GM12865 (cell line): Measurements from ENCODE around the gene KRTAP10-4.
"Not testable (repeated sequence)": the region's sequence is repeated elsewhere in the genome, so short reads cannot be mapped to it uniquely, and the experiment has no call there.

Experiments used
- DNase-seq: peaks from one replicate; pipeline ENCODE4 v3.0.0; 2010; ENCODE audit warnings: low read depth
- H3K4me3 ChIP-seq: 2 replicates; pipeline ENCODE4 v1.5.1; 2011; ENCODE audit warnings: mild to moderate bottlenecking, low read depth, low read length, control low read depth
- TF ChIP-seq, protein P1 (sequence below): IDR thresholded peaks from 2 replicates; pipeline ENCODE4 v1.5.1; 2011; ENCODE audit warnings: low read length, control low read depth, low read depth, inconsistent platforms; ENCODE audit not compliant: insufficient read depth; ENCODE audit errors: missing control alignments

Gene KRTAP10-4, protein sequence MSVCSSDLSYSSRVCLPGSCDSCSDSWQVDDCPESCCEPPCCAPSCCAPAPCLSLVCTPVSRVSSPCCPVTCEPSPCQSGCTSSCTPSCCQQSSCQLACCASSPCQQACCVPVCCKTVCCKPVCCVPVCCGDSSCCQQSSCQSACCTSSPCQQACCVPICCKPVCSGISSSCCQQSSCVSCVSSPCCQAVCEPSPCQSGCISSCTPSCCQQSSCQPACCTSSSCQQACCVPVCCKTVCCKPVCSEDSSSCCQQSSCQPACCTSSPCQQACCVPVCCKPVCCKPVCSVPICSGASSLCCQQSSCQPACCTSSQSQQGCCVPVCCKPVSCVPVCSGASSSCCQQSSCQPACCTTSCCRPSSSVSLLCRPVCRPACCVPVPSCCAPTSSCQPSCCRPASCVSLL

DNA sequence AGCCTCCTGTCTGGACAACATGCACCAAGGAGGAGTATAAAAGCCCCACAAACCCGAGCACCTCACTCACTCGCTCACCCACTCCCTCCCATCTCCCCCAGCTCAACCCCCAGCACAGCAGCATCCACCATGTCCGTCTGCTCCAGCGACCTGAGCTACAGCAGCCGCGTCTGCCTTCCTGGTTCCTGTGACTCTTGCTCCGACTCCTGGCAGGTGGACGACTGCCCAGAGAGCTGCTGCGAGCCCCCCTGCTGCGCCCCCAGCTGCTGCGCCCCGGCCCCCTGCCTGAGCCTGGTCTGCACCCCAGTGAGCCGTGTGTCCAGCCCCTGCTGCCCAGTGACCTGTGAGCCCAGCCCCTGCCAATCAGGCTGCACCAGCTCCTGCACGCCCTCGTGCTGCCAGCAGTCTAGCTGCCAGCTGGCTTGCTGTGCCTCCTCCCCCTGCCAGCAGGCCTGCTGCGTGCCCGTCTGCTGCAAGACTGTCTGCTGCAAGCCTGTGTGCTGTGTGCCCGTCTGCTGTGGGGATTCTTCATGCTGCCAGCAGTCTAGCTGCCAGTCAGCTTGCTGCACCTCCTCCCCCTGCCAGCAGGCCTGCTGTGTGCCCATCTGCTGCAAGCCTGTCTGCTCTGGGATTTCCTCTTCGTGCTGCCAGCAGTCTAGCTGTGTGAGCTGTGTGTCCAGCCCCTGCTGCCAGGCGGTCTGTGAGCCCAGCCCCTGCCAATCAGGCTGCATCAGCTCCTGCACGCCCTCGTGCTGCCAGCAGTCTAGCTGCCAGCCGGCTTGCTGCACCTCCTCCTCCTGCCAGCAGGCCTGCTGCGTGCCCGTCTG lies at the start of gene KRTAP10-4:
TSS of gene KRTAP10-4 (plus strand) at position 100 of the 827 bp plus-strand sequence. CDS start at position 130, 30 bp downstream.
- DNase-seq, H3K4me3 ChIP-seq: not testable (repeated sequence)

DNA sequence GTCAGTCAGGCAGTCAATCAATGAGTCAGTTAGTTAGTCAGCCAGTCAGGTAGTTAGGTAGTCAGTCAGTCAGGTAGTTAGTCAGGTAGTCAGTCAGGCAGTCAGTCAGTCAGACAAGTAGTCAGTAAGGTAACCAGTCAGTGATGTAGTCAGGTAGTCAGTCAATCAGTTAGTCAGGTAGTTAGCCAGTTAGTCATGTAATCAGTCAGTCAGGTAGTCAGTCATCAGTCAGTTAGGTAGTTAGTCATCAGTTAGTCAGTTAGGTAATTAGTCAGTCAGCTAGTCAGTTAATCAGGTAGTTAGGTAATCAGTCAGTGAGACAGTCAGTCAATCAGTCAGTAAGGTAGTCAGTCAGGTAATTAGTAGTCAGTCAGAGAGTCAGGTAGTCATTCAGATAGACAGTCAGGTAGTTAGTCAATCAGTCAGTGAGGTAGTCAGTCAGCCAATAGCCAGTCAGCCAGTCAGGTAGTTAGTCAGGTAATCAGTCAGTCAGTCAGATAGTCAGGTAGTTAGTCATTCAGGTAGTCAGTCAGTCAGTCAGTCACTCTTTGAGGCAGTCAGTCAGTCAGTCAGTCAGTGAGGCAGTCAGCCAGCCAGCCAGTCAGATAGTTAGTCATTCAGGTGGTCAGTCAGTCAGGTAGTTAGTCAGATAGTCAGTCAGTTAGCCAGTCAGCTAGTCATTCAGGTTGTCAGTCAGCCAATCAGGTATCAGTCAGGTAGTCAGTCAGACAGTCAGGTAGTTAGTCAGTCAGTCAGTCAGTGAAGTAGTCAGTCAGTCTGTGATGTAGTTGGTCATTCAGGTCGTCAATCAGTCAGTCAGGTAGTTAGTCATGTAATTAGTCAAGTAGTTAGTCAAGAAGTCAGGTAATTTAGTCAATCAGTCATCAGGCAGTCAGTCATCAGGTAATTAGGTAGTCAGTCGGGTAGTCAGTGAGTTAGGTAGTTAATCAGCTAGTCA lies 48.8 kb upstream of the KRTAP10-4 start:
- TF ChIP-seq, protein P1, sequence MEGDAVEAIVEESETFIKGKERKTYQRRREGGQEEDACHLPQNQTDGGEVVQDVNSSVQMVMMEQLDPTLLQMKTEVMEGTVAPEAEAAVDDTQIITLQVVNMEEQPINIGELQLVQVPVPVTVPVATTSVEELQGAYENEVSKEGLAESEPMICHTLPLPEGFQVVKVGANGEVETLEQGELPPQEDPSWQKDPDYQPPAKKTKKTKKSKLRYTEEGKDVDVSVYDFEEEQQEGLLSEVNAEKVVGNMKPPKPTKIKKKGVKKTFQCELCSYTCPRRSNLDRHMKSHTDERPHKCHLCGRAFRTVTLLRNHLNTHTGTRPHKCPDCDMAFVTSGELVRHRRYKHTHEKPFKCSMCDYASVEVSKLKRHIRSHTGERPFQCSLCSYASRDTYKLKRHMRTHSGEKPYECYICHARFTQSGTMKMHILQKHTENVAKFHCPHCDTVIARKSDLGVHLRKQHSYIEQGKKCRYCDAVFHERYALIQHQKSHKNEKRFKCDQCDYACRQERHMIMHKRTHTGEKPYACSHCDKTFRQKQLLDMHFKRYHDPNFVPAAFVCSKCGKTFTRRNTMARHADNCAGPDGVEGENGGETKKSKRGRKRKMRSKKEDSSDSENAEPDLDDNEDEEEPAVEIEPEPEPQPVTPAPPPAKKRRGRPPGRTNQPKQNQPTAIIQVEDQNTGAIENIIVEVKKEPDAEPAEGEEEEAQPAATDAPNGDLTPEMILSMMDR = no peak
- DNase-seq = no peak
- no peak overlapping the region for H3K4me3 ChIP-seq

DNA sequence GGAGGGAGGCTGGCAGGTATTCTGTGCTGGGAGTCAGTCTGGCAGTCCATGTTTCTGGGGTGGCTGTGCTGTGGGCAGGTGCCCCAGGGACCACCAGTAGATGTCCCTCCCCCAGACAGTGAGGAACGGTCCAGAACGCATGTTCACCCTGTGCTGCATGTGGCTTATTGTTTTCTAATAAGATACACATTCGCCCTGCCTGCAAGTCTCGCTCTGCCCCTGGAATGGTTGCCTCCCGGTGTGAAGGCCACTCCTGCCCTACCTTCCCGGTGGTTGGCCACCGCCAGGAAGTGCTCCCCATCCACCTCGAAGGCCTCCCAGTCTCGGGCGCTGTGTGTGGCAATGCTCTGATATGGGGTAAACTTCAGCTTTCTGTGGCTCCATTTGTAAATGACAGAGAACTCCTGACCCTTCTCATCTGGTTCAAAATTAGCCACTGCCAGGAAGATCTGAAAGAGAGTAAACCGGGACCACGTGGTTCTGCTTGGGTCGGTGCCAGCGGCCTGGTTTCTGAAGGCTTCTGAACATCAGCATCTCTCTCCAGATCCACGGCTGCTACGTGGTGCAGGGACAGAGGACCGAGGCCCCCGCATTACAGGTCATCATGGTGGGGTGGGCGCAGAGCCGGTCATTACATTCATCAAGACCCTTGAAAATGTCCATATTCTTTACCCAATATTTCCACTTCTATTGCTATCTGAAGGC lies 48.0 kb upstream of the KRTAP10-4 start:
- DNase-seq = no peak
- TF ChIP-seq, protein P1 = no peak
- H3K4me3 ChIP-seq = no peak overlapping the region

DNA sequence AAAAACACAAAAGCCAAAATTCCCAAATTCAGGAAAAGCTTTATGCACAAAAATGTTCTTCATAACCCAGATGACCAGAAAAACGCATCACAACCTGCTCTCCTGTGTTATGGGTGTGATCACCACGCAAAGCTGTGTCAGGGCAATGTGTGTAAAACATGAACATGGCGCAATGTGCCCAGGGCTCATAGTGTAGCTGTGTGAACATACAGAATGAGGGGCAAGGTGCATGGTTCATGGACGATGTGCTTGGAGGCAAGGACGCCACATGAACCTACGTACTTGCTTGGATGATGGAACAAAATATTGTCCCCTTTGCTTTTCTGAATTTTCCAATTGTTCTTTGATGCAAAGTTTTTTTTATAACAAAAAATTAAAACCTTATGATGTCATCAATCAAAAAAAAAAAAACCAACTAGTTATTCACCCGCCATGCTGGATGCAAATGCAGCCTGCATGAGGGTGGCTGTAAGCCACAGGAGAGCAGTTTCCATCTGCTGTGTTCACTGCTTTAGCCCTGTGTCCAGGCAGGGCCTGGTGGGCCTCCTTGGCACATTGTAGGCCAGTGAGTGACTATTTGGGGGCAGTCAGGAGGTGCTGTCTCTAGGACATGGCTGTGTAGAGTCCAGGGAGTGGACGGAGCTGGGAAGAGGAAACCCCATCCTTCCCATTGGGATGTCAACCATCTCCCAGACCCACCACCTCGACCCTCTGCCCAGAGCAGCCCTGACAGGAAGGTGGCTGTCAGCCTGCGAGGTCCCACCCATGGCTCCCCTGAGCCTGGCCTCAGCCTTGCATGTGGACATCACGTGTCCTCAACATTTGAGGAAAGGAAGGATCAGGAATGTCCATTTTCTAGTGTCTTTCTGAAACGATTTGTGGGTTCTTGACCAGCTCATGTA lies 47.2 kb upstream of the KRTAP10-4 start:
- TF ChIP-seq, protein P1 = no peak
- no peak for DNase-seq
- H3K4me3 ChIP-seq = no peak overlapping the region

DNA sequence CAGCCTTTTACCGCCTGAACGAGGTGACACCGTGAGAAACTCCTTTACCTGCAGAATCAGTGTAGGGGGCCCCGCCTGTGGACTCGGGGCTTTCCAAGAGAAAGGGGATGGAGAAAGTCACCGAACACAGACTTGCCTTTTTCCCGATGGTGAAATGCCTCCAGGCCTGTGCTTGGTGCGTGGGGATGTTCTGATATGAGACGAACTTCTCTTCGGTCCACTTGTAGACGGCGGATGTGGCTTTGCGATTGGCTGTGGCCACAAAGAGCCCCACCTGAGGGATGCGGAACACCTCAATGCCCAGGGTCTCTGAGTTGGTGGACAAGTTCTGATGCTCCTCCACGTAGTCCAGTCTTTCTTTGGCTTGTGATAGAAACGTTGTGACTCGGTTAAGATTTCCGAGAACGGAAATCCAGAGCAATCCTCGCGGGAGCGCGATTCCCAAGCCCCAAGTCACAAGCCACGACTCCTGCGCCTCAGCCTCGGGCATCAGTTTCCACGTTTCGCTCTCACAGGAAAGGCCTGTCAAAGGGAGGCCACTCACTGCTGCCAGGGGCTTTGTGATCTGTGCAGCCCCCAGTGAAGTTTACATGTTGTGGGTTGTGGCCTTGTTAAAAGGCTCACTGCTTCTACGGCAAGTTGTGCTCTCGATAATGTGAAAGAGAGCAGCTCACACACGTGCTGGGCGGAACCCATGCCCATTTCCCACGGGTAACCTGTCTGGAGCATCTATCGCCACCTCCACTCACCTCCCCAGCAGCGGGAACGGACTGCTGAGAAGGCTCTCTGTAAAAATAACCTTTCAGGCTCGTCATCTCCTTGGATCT lies 46.2 kb upstream of the KRTAP10-4 start:
- no peak for DNase-seq
- H3K4me3 ChIP-seq = no peak overlapping the region
- TF ChIP-seq, protein P1 = no peak
